GM18873 (cell line): ENCODE results near the gene POLR2F.

ENCODE experiments used
- ATAC-seq: cut with Tn5 transposase; IDR thresholded peaks from one replicate; pipeline ENCODE4 v1.9.1; 2021; ENCODE audit warnings: mild to moderate bottlenecking, moderate library complexity, moderate number of reproducible peaks; ENCODE audit not compliant: unreplicated experiment, low FRiP score

The POLR2F gene

GRCh38 chr22:37996515-37997246 lies 43.2 kb downstream of the POLR2F start:
- no peak for ATAC-seq

GRCh38 chr22:37998543-37998942 lies 45.0 kb downstream of the POLR2F start:
- ATAC-seq, result no peak

GRCh38 chr22:37999236-37999635 lies 45.7 kb downstream of the POLR2F start:
- no peak for ATAC-seq

GRCh38 chr22:37999640-38000272 lies 46.3 kb downstream of the POLR2F start:
- ATAC-seq, result no peak

- no peak for ATAC-seq
Observed at GRCh38 chr22:38005943-38006342, 52.4 kb downstream of the POLR2F start.

- ATAC-seq, result no peak
Observed at GRCh38 chr22:38006906-38007305, 53.4 kb downstream of the POLR2F start.

- no peak for ATAC-seq
Observed at GRCh38 chr22:38007330-38007902, 53.9 kb downstream of the POLR2F start.

GRCh38 chr22:38009000-38009806 lies 55.7 kb downstream of the POLR2F start:
- ATAC-seq, result no peak

GRCh38 chr22:38012604-38013072 lies 59.1 kb downstream of the POLR2F start:
- no peak for ATAC-seq

- no peak for ATAC-seq
Observed at GRCh38 chr22:38014083-38014482, 60.6 kb downstream of the POLR2F start.

- no peak for ATAC-seq
Observed at GRCh38 chr22:38016182-38017151, 63.0 kb downstream of the POLR2F start.

- ATAC-seq, result no peak
Observed at GRCh38 chr22:38017272-38017920, 63.9 kb downstream of the POLR2F start.

- ATAC-seq, result no peak
Observed at GRCh38 chr22:38017939-38018885, 64.7 kb downstream of the POLR2F start.
